Ecto neural progenitor cell (in vitro differentiated cells): ENCODE data around the gene VIPR2.
"Not testable (repeated sequence)": the region's sequence is repeated elsewhere in the genome, so short reads cannot be mapped to it uniquely, and the experiment has no call there.

Source experiments
- DNase-seq: peaks from one replicate; pipeline ENCODE4 v3.0.0-alpha.2; 2018; ENCODE audit warnings: low spot score

The VIPR2 gene

DNA sequence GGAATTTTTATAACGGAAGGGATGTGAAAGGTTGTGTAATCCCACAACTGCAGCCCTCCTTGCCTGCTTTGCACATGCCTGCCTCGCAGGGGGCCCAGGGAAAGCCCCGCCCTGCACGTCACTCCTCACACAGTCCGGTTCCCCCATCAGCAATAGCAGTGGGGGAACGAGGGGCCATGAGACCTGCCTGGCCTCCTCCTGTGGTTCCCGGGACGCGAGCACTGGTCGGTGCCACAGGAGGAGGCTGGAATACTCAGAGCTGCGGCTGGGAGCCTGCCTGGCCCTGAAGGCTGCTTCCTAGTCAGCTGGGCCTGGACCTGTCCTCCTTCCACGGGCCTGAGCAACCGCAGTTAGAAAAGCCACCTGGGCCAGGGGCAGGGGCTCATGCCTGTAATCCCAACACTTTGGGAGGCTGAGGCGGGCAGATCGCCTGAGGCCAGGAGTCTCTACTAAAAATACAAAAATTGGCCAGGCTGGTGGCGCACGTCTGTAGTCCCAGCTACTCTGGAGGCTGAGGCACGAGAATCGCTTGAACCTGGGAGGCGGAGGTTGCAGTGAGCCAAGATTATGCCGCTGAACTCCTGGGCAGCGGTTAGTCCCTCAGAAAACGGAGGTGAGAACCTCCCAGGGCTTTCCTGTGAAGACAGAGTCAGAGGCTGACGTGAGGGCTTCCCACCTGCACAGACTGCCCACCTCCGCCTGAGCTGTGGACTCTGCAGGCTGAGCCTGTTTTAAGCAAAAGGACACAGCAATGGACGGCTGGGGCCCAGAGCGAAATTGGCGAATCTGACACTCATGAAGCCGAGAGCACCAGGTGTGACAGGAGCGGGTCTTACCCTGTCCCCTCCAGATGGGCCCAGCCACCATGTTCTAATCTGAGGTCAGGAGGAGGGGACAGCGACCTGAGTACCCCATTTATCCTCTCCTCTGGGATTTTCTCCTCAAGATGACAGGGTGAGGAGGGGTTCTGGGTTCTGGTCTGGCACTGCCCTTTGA, 52.9 kb downstream of the VIPR2 start:
- DNase-seq, result no peak

GRCh38 chr7:159091041-159091440, 53.6 kb downstream of the VIPR2 start:
- no peak for DNase-seq

DNA sequence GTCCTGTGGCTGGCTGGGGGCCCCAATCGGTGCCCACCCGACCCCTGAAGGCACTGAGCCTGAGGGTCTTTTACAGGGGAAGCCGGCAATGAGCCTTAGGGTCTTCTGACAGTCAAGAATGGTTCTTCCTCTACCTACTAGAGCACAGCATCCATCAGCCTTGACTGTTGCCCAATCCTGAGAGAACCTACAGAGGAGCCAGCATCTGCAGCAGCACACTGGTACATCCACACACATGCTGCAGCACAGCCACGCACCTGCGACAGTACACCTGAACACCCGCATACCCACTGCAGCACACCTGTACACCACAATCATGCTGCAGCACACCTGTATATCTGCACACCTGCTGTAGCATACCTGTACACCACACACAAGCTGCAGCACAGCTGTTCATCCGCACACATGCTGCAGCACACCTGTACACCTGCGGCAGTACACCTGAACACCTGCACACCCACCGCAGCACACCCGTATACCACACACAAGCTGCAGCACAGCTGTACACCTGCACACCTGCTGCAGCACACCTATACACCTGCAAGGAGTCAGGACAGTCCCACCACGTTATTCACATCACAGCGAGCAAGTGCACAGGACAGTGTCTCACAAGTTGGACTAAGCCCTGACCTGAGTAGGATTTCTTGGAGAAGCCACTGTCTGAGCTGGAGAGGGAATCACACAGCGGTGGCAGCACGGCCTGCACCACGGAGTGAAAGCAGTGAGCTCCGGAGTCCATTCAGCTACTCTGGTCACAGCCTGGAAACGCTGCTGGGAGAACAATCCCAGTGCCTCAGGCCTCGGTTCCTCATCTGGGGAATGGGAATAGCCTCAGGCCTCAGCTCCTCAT, 56.4 kb downstream of the VIPR2 start:
- DNase-seq, result no peak

DNA sequence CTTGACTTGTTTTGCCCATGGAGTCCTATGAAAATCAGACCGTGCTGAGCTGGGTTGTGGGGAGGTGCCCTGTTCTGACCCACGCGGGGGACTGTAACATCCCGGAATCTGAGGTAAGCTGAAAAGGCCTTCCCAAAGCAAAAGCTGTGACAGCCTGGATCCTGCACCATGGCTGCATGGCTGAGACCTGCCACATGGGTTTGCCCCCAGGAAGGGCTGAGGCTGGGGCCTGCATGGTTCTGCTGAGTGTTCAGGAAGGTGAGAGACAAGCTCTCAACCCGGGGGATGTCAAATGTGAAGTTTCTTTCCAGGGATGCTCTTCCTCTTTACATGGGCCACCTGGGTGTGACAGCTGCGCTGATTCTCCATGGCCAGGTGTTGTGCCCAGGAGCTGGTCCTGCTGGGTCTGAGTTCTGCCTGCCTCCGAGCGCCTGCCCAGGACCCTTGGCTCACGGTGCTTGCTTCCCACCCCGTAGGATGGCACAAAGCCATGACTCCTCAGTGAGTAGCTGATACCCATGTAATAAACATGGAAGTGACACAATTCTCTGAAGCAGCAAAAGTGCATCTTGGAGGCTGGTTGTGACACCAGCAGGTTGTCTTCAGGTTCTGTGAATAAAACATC, 58.3 kb downstream of the VIPR2 start:
- no peak for DNase-seq

DNA sequence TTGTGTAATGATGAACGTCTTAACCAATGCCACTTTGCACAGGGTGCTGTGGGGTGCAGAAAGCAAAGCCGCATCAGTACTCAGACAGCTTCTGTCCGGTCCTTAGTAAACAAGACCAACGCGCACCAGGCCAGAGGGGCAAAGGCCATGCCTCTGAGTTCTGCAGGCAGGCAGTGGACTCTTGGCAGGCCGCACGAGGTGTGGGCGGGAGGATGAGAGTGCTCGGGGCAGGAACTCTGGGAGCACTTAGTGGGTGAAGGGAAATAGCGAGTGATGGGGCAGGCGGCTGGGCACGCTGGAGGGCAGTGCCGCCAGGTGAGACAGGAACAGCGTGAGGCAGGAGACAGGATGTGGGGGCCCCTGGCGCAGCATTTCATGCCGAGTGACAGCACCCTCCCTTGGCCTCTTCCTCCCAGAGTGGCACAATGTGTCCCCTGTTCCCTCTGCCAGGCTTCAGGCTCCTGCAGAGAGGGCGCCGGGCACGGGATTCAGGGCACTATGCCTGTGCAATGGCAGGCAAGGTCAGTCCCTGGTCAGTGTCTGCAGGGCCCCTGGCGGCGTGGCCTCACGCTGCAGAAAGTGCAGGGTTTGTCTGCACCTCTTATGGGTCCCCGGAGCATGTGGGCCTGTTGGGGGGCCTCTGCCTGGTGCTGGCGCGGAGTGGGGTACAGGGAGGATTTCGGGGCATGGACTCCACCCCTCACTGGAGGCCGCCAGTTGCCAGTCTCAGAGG, 60.4 kb downstream of the VIPR2 start:
- no peak for DNase-seq

DNA sequence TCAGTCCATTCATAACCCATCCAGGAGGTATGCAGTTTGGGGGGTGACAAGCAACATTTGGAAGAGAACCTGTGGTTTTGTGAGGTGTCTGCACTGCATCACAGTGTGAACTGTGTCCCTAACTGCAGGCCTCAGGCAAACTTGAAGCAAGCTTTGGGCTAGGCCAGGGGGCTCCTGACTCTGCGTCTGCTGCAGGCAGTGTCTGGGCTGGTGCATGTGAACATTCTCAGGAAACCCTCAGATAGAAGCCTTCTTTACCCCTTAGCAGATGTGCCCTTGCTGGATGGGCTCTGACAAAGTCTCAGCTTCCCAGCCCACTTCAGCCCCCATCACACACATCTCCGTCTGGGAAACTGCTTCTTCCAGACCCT, 61.0 kb downstream of the VIPR2 start:
- DNase-seq, result no peak

- DNase-seq, result no peak
Measured at GRCh38 chr7:159083001-159083697, 61.5 kb downstream of the VIPR2 start.

DNA sequence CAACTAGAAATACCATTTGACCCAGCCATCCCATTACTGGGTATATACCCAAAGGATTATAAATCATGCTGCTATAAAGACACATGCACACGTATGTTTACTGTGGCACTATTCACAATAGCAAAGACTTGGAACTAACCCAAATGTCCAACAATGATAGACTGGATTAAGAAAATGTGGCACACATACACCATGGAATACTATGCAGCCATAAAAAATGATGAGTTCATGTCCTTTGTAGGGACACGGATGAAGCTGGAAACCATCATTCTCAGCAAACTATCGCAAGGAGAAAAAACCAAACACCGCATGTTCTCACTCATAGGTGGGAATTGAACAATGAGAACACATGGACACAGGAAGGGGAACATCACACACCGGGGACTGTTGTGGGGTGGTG, 62.6 kb downstream of the VIPR2 start:
- DNase-seq, result not testable (repeated sequence)

- no peak for DNase-seq
Measured at GRCh38 chr7:159078911-159079270, 65.8 kb downstream of the VIPR2 start.

DNA sequence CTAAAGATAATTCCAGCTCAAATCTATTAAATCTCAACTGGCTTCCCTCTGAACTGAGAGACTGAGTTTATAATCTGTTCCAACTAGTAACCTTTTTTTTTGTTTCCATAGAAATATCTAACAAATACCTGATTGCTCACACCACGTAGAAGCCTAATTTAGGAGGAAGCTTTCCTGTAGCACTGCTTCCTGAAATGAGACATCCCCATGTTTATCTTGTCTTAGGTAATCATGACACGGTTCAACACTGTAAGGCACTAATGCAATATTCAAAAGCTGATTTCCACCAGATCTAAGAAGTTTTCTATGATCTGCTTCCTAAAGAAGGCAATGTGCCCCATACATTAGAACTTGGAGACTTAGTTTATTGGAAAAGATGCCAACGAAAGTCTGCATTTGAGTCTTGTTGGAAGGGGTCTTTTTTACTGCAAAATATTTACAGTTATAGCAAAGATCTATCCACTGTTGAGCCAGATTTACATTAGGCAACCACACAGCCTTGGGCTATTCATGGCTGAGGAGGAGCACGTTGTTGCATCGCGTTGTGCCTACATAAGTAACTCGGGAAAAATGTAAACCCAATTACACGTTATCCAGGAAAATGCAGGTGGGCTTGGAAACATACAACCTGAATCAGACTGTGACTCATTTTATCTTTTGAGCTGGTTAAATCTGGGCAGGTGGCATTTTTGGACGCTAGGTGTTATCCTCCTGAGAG, 66.3 kb downstream of the VIPR2 start:
- no peak for DNase-seq

DNA sequence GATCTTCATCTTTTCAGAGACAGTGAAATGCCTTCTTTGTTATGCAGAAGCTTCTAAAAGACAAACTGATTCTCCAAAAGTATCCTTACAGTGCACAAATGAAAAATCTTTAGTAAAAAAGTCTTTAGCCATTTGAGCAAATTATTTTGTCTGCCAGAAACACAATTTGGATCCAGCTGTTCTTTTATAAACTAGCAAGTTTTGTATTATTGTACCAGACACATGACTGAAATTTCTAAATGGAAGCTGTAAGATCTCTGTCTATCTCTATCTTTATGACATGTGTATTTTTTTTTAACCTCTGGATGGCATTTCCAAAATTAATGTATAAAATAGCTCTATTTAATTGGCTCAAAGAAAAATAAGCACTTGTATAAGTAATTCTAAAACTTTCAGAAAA, 68.3 kb downstream of the VIPR2 start:
- DNase-seq, result no peak

DNA sequence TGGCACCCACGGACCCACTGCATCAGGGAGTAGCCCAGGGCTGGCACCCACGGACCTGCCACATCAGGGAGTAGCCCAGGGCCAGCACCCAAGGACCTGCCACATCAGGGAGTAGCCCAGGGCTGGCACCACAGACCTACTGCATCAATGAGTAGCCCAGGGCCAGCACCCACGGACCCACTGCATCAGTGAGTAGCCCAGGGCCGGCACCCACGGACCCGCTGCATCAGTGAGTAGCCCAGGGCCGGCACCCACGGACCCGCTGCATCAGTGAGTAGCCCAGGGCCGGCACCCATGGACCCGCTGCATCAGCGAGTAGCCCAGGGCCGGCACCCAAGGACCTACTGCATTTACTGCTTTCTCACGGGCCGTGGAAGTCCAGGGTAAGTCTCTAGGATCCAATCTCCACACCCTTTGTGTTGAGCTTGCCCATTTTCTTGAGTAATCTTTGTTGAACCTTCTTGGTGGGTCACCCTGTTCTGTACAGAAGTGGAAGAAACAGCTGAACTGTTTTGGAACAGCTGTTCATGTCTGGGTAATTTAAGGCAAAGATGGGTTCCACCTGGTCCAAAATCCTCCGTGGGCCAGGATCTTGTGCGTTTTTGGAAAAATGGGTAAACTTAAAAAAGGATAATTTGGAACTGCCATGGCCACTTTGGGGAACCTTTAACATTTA, 69.0 kb downstream of the VIPR2 start:
- DNase-seq, result peak; percentile 19

DNA sequence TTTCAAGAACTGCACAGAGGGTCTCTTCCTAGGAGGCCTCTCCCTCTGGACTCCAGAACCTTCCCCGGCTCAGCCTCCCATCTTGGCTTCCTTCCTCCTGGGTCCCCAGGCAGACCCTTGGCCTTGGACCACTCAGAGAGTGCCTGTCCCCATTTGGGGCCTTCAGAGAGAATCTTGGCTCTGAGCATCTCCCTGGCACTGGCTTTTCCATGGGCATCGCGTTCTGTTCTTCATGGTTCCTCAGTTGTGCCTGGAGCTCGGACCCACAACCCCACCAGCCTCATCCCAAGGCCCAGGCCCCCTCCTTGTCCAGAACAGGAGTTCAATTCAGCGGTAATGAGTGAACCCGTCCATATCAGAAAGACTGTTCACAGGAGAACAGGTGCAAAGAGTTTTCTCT, 73.4 kb downstream of the VIPR2 start:
- DNase-seq, result no peak

DNA sequence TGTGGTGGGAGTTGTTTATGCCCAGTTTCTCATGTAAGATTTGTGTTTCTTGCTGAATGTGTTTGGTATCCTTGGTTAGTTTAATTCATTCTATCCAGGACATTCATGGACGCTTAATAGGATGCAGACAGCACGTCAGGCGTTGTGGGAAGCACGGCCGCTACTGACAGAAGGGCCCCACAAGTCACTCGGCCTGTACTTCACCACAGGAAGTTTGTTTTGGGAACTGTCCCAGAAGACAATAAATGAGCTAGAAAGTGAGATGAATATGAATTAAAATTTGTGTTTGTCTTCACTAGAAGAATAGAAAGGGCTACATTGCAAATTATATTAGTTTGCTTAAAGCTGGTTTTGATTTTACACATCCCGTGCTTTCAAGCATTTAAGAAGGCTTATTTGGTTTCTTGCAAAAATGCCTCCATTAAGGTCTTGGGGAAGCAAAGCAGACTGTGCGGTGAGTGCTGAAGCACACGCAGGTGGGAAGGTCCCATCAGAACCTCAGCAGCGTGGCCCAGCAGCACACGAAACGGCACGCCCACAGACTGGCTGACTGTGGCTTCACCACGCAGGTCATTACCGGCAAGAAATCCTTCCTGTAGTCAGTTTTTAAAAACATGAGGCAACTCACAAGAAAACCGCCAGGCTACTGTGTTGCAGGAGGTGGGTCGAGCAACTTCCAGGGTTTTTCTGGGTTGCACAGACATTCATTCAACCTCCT, 74.1 kb downstream of the VIPR2 start:
- DNase-seq, result no peak

- peak; percentile 31 for DNase-seq
Measured at GRCh38 chr7:159068893-159069448, 75.7 kb downstream of the VIPR2 start.

DNA sequence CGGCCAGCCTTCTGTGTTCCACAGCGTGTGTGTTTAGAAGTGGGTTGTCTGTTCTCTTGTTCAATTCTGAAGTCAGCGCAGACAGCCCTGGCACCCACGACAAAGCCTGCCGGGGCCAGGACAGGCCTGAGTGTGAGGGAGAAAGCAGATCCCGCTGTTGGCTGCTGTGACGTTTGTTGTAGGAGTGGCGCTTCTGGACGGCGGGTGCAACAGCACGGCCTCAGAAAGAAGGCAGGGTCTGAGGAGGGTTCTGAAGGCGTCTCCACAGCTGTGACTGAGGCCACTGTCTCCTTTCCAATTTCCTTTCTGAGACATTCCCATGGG, 76.2 kb downstream of the VIPR2 start:
- peak; percentile 44 for DNase-seq

DNA sequence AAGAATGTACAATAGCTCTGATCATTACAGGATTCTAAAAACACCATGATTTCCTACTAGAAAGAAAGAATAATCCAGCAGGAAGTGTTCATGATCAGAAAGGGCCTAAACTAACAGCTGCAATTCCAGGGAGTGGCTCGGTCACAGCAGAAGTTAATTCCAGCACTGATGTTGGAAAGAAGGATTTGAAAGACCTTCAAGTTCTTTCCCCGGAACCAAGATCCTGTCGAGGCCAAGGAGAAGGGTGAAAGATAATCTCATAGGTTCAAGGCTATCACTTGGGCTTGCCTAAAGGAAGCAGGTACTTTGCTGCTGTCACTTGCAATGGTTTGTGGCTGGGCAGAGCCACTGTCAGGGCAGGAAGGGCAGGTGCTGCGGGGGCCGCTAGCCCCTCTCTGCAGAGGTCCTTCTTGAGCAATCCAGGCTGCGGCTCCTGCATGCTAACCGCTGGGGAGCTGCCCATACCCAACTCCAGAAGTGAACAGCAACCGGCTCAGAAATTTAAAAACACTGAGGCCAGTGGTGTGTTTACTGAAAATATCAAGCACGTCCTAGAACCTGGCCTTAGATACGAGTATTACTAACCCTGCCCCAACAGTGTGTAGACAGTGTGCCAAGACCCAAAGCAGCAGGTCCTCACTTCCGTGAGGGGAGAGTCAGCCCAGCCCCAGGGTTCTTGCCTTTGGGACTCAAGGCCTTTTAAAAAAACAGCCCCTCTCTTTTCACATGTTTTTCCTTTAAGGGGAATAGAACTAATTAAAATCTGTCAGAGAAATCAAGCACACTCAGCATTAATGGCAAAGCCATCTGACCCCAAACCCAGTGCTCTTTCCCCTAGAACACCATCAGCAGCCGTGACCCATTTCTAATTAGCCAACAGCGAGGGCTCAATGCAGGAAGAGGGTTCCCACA, 76.8 kb downstream of the VIPR2 start:
- DNase-seq, result no peak
